GM12878 (cell line): Measurements from ENCODE around the gene MAN2A2. TPM values are rescaled to one million over a fixed set of nuclear protein-coding genes. Genes with fewer than 3 reads are reported as not detected.

Source experiments
- ASH2L ChIP-seq: fragments of 300-600, 200-600 bp; sonication (generic); IDR thresholded peaks from 2 replicates; pipeline ENCODE4 v1.6.1; 2017; ENCODE audit warnings: low read depth, mild to moderate bottlenecking, borderline replicate concordance
- BRCA1 ChIP-seq: IDR thresholded peaks from 2 replicates; pipeline ENCODE4 v1.6.1; 2011; ENCODE audit warnings: low read depth, low read length, improper control_type of control experiment
- CBX5 ChIP-seq: sonication (generic); IDR thresholded peaks from 2 replicates; pipeline ENCODE4 v1.6.1; 2016; ENCODE audit warnings: low read depth, moderate library complexity, mild to moderate bottlenecking, inconsistent platforms
- CHD4 ChIP-seq: fragments of 200-600 bp; sonication (generic); IDR thresholded peaks from 2 replicates; pipeline ENCODE4 v1.6.1; 2016; ENCODE audit warnings: mild to moderate bottlenecking
- EED ChIP-seq: sonication (generic); IDR thresholded peaks from 2 replicates; pipeline ENCODE4 v1.6.1; 2016; ENCODE audit warnings: antibody characterized with exemption, low read depth
- IKZF2 ChIP-seq, 2 experiments: fragments of 450-650 bp; IDR thresholded peaks; 2 replicates each; pipeline ENCODE4 v1.6.1; 2017; ENCODE audit warnings: mild to moderate bottlenecking in 2 of 2, moderate library complexity in 2 of 2
- LARP7 ChIP-seq: fragments of 450-650 bp; IDR thresholded peaks from 2 replicates; pipeline ENCODE4 v1.6.1; 2017; ENCODE audit warnings: mild to moderate bottlenecking
- MEF2A ChIP-seq: IDR thresholded peaks from 2 replicates; pipeline ENCODE4 v1.6.1; 2011; ENCODE audit warnings: low read depth, mild to moderate bottlenecking, low read length, moderate library complexity; ENCODE audit not compliant: insufficient read depth
- NR2C1 ChIP-seq: fragments of 450-650 bp; IDR thresholded peaks from 2 replicates; pipeline ENCODE4 v1.6.1; 2017; ENCODE audit warnings: antibody characterized with exemption, mild to moderate bottlenecking, moderate library complexity
- PML ChIP-seq: IDR thresholded peaks from 2 replicates; pipeline ENCODE4 v1.6.1; 2012; ENCODE audit warnings: low read length, inconsistent platforms
- TBL1XR1 ChIP-seq: IDR thresholded peaks from 2 replicates; pipeline ENCODE4 v1.6.1; 2012; ENCODE audit warnings: low read depth, low read length, improper control_type of control experiment
- ZSCAN29 ChIP-seq: fragments of 450-650 bp; IDR thresholded peaks from 2 replicates; pipeline ENCODE4 v1.6.1; 2017; ENCODE audit warnings: mild to moderate bottlenecking, moderate library complexity
- polyA plus RNA-seq, 11 experiments: library from polyadenylated mRNA; depleted of rRNA in 4 of 11; unstranded in 6 of 11; stranded (reverse) in 5 of 11; fragments of >200 nt; fragmentation: Nextera tagmentation in 4 of 11; fragmentation: Illumina TruSeq in 1 of 11; extraction: Ambion mirVana in 4 of 11; extraction: Trizol in 1 of 11; gene quantifications; 1 replicate in 1 of 11; 2 replicates in 10 of 11; pipeline versions ENCODE4 v1.2.1 to v1.2.3, GENCODE V29; 2011 to 2016; ENCODE audit warnings: inconsistent platforms in 2 of 11, missing spikeins in 2 of 11, low read depth in 1 of 11
- total RNA-seq, 4 experiments: library from RNA; depleted of rRNA in 3 of 4; stranded (reverse); fragments of >200 nt in 3 of 4; fragmentation: Illumina TruSeq in 1 of 4; extraction: Trizol in 1 of 4; gene quantifications; 2 replicates each; pipeline versions ENCODE4 v1.2.1 to v1.2.3, GENCODE V29; 2013 to 2021
- TF ChIP-seq, protein P1 (sequence below): IDR thresholded peaks from 2 replicates; pipeline ENCODE4 v1.6.1; 2012; ENCODE audit warnings: low read depth, low read length, improper control_type of control experiment
- TF ChIP-seq, protein P2 (sequence below): fragments of 450-650 bp; formaldehyde crosslinking; IDR thresholded peaks from 2 replicates; pipeline ENCODE4 v1.4.0; 2022; ENCODE audit warnings: mild to moderate bottlenecking, moderate library complexity
- TF ChIP-seq, protein P3 (sequence below): IDR thresholded peaks from 2 replicates; pipeline ENCODE4 v1.6.1; 2012; ENCODE audit warnings: low read length, inconsistent platforms
- TF ChIP-seq, protein P4 (sequence below): fragments of 450-650 bp; IDR thresholded peaks from 2 replicates; pipeline ENCODE4 v1.6.1; 2016; ENCODE audit warnings: mild to moderate bottlenecking
- TF ChIP-seq, protein P5 (sequence below): fragments of 150-350 bp; IDR thresholded peaks from 2 replicates; pipeline ENCODE4 v1.6.1; 2016; ENCODE audit warnings: low read depth, low read length
- TF ChIP-seq, protein P6 (sequence below): fragments of 450-650 bp; IDR thresholded peaks from 2 replicates; pipeline ENCODE4 v1.6.1; 2016; ENCODE audit warnings: mild to moderate bottlenecking

The MAN2A2 gene
- total and polyA plus RNA-seq, 10 of the 15 experiments (the other 5 are each of a cell fraction or from before 2014, with no cell fraction given): 4.2 to 79.4 (median 23.2) TPM

DNA sequence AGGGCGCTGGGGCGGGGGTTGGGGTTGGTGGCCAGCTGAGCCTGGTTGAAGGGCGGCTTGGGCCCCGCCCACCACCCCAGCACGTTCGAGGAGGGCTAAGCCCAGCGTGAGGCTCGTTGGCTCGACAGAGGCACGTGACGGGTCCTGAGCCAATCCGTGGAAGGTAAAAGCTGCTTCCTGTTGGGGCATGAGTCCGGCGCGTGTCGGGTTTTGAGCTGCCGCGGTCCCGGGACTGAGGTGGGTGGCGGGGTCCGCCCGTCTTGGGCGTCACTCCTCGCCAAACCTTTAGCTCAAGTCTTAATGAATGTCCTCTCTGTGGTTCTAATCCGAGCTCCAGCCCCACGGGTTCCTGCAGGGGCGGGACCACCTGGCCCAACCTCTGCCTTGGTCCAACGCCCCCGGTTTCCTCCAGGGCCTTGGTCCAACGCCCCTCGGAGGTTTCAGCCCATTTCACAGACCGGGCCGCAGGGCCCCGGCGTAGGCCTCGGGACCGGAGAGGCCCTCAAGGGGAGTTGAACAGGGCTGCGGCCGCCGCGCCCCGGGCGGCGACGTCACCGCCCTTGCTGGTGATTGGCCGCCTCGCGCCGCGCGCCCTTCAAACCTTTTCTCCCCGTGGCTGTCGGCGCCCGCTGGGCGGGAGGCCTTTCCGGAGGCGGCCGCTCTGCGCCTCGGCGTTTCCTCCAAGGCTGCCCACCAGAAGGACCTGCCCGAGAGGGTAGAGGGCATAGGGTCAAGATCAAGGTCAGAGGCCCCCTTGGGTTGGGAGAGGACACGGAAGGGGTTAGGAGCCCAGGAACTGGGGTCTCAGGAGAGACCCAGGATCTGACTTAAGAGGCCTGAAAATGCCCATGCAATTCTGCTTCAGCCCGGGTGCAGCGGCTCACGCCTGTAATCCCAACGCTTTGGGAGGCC, 51.9 kb downstream of the MAN2A2 start, which contains the start of gene RCCD1 (continued):
- no peak for TF ChIP-seq ASH2L
- TF ChIP-seq CBX5: no peak
- no peak; the same call in 1 of the 2 replicates for TF ChIP-seq EED
- TF ChIP-seq, protein P1, sequence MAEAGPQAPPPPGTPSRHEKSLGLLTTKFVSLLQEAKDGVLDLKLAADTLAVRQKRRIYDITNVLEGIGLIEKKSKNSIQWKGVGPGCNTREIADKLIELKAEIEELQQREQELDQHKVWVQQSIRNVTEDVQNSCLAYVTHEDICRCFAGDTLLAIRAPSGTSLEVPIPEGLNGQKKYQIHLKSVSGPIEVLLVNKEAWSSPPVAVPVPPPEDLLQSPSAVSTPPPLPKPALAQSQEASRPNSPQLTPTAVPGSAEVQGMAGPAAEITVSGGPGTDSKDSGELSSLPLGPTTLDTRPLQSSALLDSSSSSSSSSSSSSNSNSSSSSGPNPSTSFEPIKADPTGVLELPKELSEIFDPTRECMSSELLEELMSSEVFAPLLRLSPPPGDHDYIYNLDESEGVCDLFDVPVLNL: peak; percentile 99
- TF ChIP-seq, protein P2, sequence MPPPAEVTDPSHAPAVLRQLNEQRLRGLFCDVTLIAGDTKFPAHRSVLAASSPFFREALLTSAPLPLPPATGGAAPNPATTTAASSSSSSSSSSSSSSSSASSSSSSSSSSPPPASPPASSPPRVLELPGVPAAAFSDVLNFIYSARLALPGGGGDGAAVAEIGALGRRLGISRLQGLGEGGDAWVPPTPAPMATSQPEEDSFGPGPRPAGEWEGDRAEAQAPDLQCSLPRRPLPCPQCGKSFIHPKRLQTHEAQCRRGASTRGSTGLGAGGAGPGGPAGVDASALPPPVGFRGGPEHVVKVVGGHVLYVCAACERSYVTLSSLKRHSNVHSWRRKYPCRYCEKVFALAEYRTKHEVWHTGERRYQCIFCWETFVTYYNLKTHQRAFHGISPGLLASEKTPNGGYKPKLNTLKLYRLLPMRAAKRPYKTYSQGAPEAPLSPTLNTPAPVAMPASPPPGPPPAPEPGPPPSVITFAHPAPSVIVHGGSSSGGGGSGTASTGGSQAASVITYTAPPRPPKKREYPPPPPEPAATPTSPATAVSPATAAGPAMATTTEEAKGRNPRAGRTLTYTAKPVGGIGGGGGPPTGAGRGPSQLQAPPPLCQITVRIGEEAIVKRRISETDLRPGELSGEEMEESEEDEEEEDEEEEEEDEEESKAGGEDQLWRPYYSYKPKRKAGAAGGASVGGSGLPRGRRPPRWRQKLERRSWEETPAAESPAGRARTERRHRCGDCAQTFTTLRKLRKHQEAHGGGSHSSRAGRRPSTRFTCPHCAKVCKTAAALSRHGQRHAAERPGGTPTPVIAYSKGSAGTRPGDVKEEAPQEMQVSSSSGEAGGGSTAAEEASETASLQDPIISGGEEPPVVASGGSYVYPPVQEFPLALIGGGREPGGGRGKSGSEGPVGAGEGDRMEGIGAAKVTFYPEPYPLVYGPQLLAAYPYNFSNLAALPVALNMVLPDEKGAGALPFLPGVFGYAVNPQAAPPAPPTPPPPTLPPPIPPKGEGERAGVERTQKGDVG (CRISPR knock-in tag): no peak
- peak; percentile 25; the same call in 1 of the 2 replicates for TF ChIP-seq NR2C1
- no peak for TF ChIP-seq ZSCAN29
- TF ChIP-seq PML: no peak
- peak; percentile 91 for TF ChIP-seq LARP7
- TF ChIP-seq IKZF2 (IDR thresholded peaks at IDR 0.05): no peak
- TF ChIP-seq, protein P3, sequence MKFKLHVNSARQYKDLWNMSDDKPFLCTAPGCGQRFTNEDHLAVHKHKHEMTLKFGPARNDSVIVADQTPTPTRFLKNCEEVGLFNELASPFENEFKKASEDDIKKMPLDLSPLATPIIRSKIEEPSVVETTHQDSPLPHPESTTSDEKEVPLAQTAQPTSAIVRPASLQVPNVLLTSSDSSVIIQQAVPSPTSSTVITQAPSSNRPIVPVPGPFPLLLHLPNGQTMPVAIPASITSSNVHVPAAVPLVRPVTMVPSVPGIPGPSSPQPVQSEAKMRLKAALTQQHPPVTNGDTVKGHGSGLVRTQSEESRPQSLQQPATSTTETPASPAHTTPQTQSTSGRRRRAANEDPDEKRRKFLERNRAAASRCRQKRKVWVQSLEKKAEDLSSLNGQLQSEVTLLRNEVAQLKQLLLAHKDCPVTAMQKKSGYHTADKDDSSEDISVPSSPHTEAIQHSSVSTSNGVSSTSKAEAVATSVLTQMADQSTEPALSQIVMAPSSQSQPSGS: peak; percentile 80
- TF ChIP-seq, protein P4, sequence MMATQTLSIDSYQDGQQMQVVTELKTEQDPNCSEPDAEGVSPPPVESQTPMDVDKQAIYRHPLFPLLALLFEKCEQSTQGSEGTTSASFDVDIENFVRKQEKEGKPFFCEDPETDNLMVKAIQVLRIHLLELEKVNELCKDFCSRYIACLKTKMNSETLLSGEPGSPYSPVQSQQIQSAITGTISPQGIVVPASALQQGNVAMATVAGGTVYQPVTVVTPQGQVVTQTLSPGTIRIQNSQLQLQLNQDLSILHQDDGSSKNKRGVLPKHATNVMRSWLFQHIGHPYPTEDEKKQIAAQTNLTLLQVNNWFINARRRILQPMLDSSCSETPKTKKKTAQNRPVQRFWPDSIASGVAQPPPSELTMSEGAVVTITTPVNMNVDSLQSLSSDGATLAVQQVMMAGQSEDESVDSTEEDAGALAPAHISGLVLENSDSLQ: peak; percentile 45; the same call in 1 of the 2 replicates
- TF ChIP-seq, protein P5, sequence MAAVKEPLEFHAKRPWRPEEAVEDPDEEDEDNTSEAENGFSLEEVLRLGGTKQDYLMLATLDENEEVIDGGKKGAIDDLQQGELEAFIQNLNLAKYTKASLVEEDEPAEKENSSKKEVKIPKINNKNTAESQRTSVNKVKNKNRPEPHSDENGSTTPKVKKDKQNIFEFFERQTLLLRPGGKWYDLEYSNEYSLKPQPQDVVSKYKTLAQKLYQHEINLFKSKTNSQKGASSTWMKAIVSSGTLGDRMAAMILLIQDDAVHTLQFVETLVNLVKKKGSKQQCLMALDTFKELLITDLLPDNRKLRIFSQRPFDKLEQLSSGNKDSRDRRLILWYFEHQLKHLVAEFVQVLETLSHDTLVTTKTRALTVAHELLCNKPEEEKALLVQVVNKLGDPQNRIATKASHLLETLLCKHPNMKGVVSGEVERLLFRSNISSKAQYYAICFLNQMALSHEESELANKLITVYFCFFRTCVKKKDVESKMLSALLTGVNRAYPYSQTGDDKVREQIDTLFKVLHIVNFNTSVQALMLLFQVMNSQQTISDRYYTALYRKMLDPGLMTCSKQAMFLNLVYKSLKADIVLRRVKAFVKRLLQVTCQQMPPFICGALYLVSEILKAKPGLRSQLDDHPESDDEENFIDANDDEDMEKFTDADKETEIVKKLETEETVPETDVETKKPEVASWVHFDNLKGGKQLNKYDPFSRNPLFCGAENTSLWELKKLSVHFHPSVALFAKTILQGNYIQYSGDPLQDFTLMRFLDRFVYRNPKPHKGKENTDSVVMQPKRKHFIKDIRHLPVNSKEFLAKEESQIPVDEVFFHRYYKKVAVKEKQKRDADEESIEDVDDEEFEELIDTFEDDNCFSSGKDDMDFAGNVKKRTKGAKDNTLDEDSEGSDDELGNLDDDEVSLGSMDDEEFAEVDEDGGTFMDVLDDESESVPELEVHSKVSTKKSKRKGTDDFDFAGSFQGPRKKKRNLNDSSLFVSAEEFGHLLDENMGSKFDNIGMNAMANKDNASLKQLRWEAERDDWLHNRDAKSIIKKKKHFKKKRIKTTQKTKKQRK: no peak
- TF ChIP-seq BRCA1: no peak
- TF ChIP-seq, protein P6, sequence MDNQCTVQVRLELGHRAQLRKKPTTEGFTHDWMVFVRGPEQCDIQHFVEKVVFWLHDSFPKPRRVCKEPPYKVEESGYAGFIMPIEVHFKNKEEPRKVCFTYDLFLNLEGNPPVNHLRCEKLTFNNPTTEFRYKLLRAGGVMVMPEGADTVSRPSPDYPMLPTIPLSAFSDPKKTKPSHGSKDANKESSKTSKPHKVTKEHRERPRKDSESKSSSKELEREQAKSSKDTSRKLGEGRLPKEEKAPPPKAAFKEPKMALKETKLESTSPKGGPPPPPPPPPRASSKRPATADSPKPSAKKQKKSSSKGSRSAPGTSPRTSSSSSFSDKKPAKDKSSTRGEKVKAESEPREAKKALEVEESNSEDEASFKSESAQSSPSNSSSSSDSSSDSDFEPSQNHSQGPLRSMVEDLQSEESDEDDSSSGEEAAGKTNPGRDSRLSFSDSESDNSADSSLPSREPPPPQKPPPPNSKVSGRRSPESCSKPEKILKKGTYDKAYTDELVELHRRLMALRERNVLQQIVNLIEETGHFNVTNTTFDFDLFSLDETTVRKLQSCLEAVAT: 0 out of 2 replicates have a peak, but pooled peaks have one; percentile 45
- peak; percentile 28; the same call in 1 of the 2 replicates for TF ChIP-seq TBL1XR1
- TF ChIP-seq MEF2A: no peak
- TF ChIP-seq CHD4: no peak
